Tibial nerve (tissue), 4 donors: ENCODE measurements around the gene PSME3. TPM values are rescaled to one million over a fixed set of nuclear protein-coding genes. Genes with fewer than 3 reads are reported as not detected.

ENCODE experiments used
- DNase-seq, 2 donors: peaks; one replicate each; pipeline ENCODE4 v3.0.0-alpha.2; 2019; ENCODE audit warnings: low spot score in 2 of 2
- H3K27ac ChIP-seq, 4 donors: fragments of 200-600 bp; sonication (generic) in 3 of 4; one replicate each; pipeline ENCODE4 v1.5.1; 2017 to 2019; ENCODE audit warnings: mild to moderate bottlenecking in 1 of 4
- H3K27me3 ChIP-seq, 2 donors: fragments of 200-600 bp; sonication (generic) in 1 of 2; one replicate each; pipeline versions ENCODE4 v1.5.1 to v1.6.0; 2017 to 2019
- H3K36me3 ChIP-seq, 3 donors: fragments of 200-600 bp; sonication (generic); one replicate each; pipeline ENCODE4 v1.5.1; 2018 to 2019
- H3K4me1 ChIP-seq, 4 donors: fragments of 200-600 bp; sonication (generic) in 3 of 4; one replicate each; pipeline ENCODE4 v1.5.1; 2017 to 2019
- H3K4me3 ChIP-seq, 4 donors: fragments of 200-600 bp; sonication (generic) in 3 of 4; one replicate each; pipeline ENCODE4 v1.5.1; 2017 to 2019; ENCODE audit warnings: mild to moderate bottlenecking in 1 of 4, moderate library complexity in 1 of 4
- H3K9me3 ChIP-seq, 4 donors: fragments of 200-600 bp; sonication (generic) in 3 of 4; one replicate each; pipeline ENCODE4 v1.5.1; 2017 to 2019
- CTCF ChIP-seq, 5 experiments: fragments of 200-600 bp in 3 of 5; fragments of 450-650 bp in 2 of 5; sonication (generic) in 3 of 5; IDR thresholded peaks; one replicate each; pipeline ENCODE4 v1.5.1; 2016 to 2019; ENCODE audit warnings: antibody characterized with exemption in 5 of 5, mild to moderate bottlenecking in 3 of 5, moderate library complexity in 2 of 5
- EP300 ChIP-seq, 2 donors: sonication (generic); formaldehyde crosslinking; IDR thresholded peaks; one replicate each; pipeline ENCODE4 v1.6.1; 2017; ENCODE audit warnings: antibody characterized with exemption in 2 of 2, mild to moderate bottlenecking in 1 of 2
- POLR2A ChIP-seq, 2 donors: fragments of 450-650 bp; IDR thresholded peaks; one replicate each; pipeline ENCODE4 v1.6.1; 2017; ENCODE audit warnings: antibody characterized with exemption in 2 of 2, mild to moderate bottlenecking in 2 of 2, moderate library complexity in 2 of 2
- WGBS, 2 donors: methylation state at CpG; one replicate each; pipeline ENCODE4 v1.1.5; 2018; 5-methylcytosine and 5-hydroxymethylcytosine counted together
- total RNA-seq, 4 donors: library from RNA; depleted of rRNA; stranded (reverse); fragments of >200 nt; gene quantifications; one replicate each; pipeline ENCODE4 v1.1.0, GENCODE V29; 2016

PSME3 gene
- total RNA-seq, 4 donors from 2014 or later = 42.2 to 86.7 (median 53.7) TPM

GRCh38 chr17:42817866-42818265 is 15.3 kb upstream of the PSME3 start:
- Histone ChIP-seq H3K4me3 (no peak overlapping the region), H3K27ac (no peak overlapping the region), H3K36me3 (peaks cover 0 to 94% (median 13%) of the 10 kb centered on the region in 3 donors), H3K4me1 (peaks cover 0 to 41% (median 7%) of the 10 kb centered on the region in 4 donors), H3K27me3 (no peaks in the 10 kb centered on the region), H3K9me3 (no peaks in the 10 kb centered on the region)
- no peak for DNase-seq
- no peak for TF ChIP-seq CTCF (IDR thresholded peaks at IDR 0.05)
- no peak for TF ChIP-seq POLR2A (IDR thresholded peaks at IDR 0.05)
- TF ChIP-seq EP300 (IDR thresholded peaks at IDR 0.05) = no peak
- WGBS, 2 donors = 63 to 73% methylated on average over 1 of the region's 1 CpG

- Histone ChIP-seq H3K27ac (no peak overlapping the region), H3K4me1 (peaks cover 0 to 45% (median 12%) of the 10 kb centered on the region in 4 donors), H3K4me3 (no peak overlapping the region), H3K36me3 (peaks cover 0 to 89% (median 13%) of the 10 kb centered on the region in 3 donors), H3K9me3 (no peaks in the 10 kb centered on the region), H3K27me3 (no peaks in the 10 kb centered on the region)
- 79 to 80% methylated on average over 5 of the region's 5 CpGs for WGBS, 2 donors
- TF ChIP-seq CTCF (IDR thresholded peaks at IDR 0.05) (no peak), EP300 (IDR thresholded peaks at IDR 0.05) (no peak), POLR2A (IDR thresholded peaks at IDR 0.05) (no peak)
- no peak for DNase-seq
Measured at GRCh38 chr17:42818379-42818778, 14.8 kb upstream of the PSME3 start.

- Histone ChIP-seq H3K4me3 (no peak overlapping the region), H3K9me3 (no peaks in the 10 kb centered on the region), H3K27ac (no peak overlapping the region), H3K27me3 (no peaks in the 10 kb centered on the region), H3K4me1 (peaks cover 0 to 38% (median 16%) of the 10 kb centered on the region in 4 donors), H3K36me3 (peaks cover 0 to 74% (median 13%) of the 10 kb centered on the region in 3 donors)
- WGBS, 2 donors = 33 to 34% methylated on average over 2 of the region's 2 CpGs
- no peak for DNase-seq
- no peak for TF ChIP-seq POLR2A (IDR thresholded peaks at IDR 0.05)
- peak; percentile 20 to 53 (median 34) for TF ChIP-seq CTCF (IDR thresholded peaks at IDR 0.05)
- TF ChIP-seq EP300 (IDR thresholded peaks at IDR 0.05) = no peak
Measured at GRCh38 chr17:42819939-42820535, 13.2 kb upstream of the PSME3 start.

GRCh38 chr17:42821176-42821575 is 12.0 kb upstream of the PSME3 start:
- WGBS, 2 donors = 90 to 93% methylated on average over 7 of the region's 7 CpGs

More at GRCh38 chr17:42821176-42821575, 12.0 kb upstream of the PSME3 start:
- Histone ChIP-seq H3K4me3 (no peak overlapping the region), H3K27ac (no peak overlapping the region), H3K27me3 (no peaks in the 10 kb centered on the region), H3K9me3 (no peaks in the 10 kb centered on the region), H3K4me1 (peaks cover 0 to 27% (median 14%) of the 10 kb centered on the region in 4 donors), H3K36me3 (peaks cover 0 to 64% (median 13%) of the 10 kb centered on the region in 3 donors)
- TF ChIP-seq POLR2A (IDR thresholded peaks at IDR 0.05) (no peak), CTCF (IDR thresholded peaks at IDR 0.05) (no peak), EP300 (IDR thresholded peaks at IDR 0.05) (no peak)
- DNase-seq = no peak
